H9 (cell line): ENCODE data around the gene ALOX12. TPM values are rescaled to one million over a fixed set of nuclear protein-coding genes. Genes with fewer than 3 reads are reported as not detected.

ENCODE experiments used
- DNase-seq: peaks from one replicate; pipeline ENCODE4 v3.0.0-alpha.2; 2017
- H2AFZ ChIP-seq: one replicate; pipeline ENCODE4 v1.6.1; 2013; ENCODE audit warnings: mild to moderate bottlenecking, low read length, control low read depth, moderate library complexity
- H2AK5ac ChIP-seq: 2 replicates; pipeline ENCODE4 v1.6.1; 2013; ENCODE audit warnings: low read length, control low read depth, mixed read lengths; ENCODE audit not compliant: insufficient read length
- H2BK120ac ChIP-seq: one replicate; pipeline ENCODE4 v1.6.1; 2013; ENCODE audit warnings: low read depth, mild to moderate bottlenecking, low read length, control low read depth, inconsistent platforms; ENCODE audit not compliant: poor library complexity, severe bottlenecking
- H2BK12ac ChIP-seq: 2 replicates; pipeline ENCODE4 v1.6.1; 2013; ENCODE audit warnings: low read length, control low read depth, mixed read lengths, low read depth; ENCODE audit not compliant: insufficient read length
- H2BK15ac ChIP-seq: 2 replicates; pipeline ENCODE4 v1.6.1; 2013; ENCODE audit warnings: low read depth, low read length, control low read depth
- H2BK20ac ChIP-seq: one replicate; pipeline ENCODE4 v1.6.1; 2013; ENCODE audit warnings: low read depth, mild to moderate bottlenecking, low read length, control low read depth, inconsistent platforms; ENCODE audit not compliant: poor library complexity, severe bottlenecking
- H2BK5ac ChIP-seq: 2 replicates; pipeline ENCODE4 v1.6.1; 2013; ENCODE audit warnings: low read length, control low read depth, mixed read lengths; ENCODE audit not compliant: insufficient read length
- H3K14ac ChIP-seq: 2 replicates; pipeline ENCODE4 v1.6.1; 2013; ENCODE audit warnings: low read length, control low read depth; ENCODE audit not compliant: insufficient read depth
- H3K18ac ChIP-seq: 2 replicates; pipeline ENCODE4 v1.6.1; 2013; ENCODE audit warnings: low read depth, mild to moderate bottlenecking, mixed read lengths, low read length, control low read depth; ENCODE audit not compliant: insufficient read length
- H3K23ac ChIP-seq: 2 replicates; pipeline ENCODE4 v1.6.1; 2013; ENCODE audit warnings: low read length, control low read depth, mixed read lengths, low read depth; ENCODE audit not compliant: insufficient read length
- H3K23me2 ChIP-seq: 2 replicates; pipeline ENCODE4 v1.6.1; 2013; ENCODE audit warnings: low read depth, mild to moderate bottlenecking, mixed read lengths, low read length, control low read depth; ENCODE audit not compliant: insufficient read length, poor library complexity, severe bottlenecking
- H3K27ac ChIP-seq: 2 replicates; pipeline ENCODE4 v1.5.1; 2013; ENCODE audit warnings: low read length, control low read depth, mixed read lengths, low read depth; ENCODE audit not compliant: insufficient read length
- H3K27me3 ChIP-seq: 2 replicates; pipeline ENCODE4 v1.6.1; 2013; ENCODE audit warnings: low read length, control low read depth, inconsistent platforms; ENCODE audit not compliant: insufficient read depth
- H3K4ac ChIP-seq: 2 replicates; pipeline ENCODE4 v1.6.1; 2013; ENCODE audit warnings: low read depth, mild to moderate bottlenecking, control low read depth, inconsistent platforms, low read length, moderate library complexity
- H3K4me1 ChIP-seq: 2 replicates; pipeline ENCODE4 v1.6.1; 2013; ENCODE audit warnings: low read length, control low read depth, inconsistent platforms; ENCODE audit not compliant: insufficient read depth
- H3K4me2 ChIP-seq: 2 replicates; pipeline ENCODE4 v1.6.1; 2013; ENCODE audit warnings: low read length, control low read depth, mixed read lengths; ENCODE audit not compliant: insufficient read length, insufficient read depth
- H3K56ac ChIP-seq: 2 replicates; pipeline ENCODE4 v1.6.1; 2013; ENCODE audit warnings: low read depth, mild to moderate bottlenecking, mixed read lengths, low read length, control low read depth; ENCODE audit not compliant: insufficient read length
- H3K79me1 ChIP-seq: 2 replicates; pipeline ENCODE4 v1.6.1; 2013; ENCODE audit warnings: low read depth, mild to moderate bottlenecking, moderate library complexity, low read length, control low read depth, inconsistent platforms; ENCODE audit not compliant: insufficient read depth, poor library complexity, severe bottlenecking
- H3K79me2 ChIP-seq: 2 replicates; pipeline ENCODE4 v1.6.1; 2013; ENCODE audit warnings: low read length, control low read depth, inconsistent platforms; ENCODE audit not compliant: insufficient read depth
- H3K9ac ChIP-seq: 2 replicates; pipeline ENCODE4 v1.6.1; 2013; ENCODE audit warnings: low read length, control low read depth, mixed read lengths; ENCODE audit not compliant: insufficient read length; ENCODE audit errors: extremely low read depth
- H3K9me3 ChIP-seq: one replicate; pipeline ENCODE4 v1.6.1; 2013; ENCODE audit warnings: low read depth, low read length, inconsistent platforms; ENCODE audit not compliant: control insufficient read depth
- H3T11ph ChIP-seq: one replicate; pipeline ENCODE4 v1.6.1; 2013; ENCODE audit warnings: mild to moderate bottlenecking, low read length, control low read depth, inconsistent platforms
- H4K20me1 ChIP-seq: one replicate; pipeline ENCODE4 v1.6.1; 2013; ENCODE audit not compliant: control insufficient read depth, insufficient read length, insufficient read depth
- H4K5ac ChIP-seq: 2 replicates; pipeline ENCODE4 v1.6.1; 2013; ENCODE audit warnings: low read depth, mild to moderate bottlenecking, mixed read lengths, low read length, control low read depth; ENCODE audit not compliant: insufficient read length
- H4K8ac ChIP-seq: replicated peaks from 2 replicates; pipeline ENCODE4 v1.6.1; 2013; ENCODE audit warnings: low read length, control low read depth, mixed read lengths, low read depth; ENCODE audit not compliant: insufficient read length
- H4K91ac ChIP-seq: 2 replicates; pipeline ENCODE4 v1.6.1; 2013; ENCODE audit warnings: low read depth, mild to moderate bottlenecking, moderate library complexity, mixed read lengths, low read length, control low read depth; ENCODE audit not compliant: insufficient read length
- H3K27ac Mint-ChIP-seq, 3 experiments: 2 replicates in 2 of 3; 3 replicates in 1 of 3; pipeline ENCODE4 v1.8.0; 2020 to 2021; ENCODE audit warnings: mixed read lengths in 3 of 3, mild to moderate bottlenecking in 1 of 3, moderate library complexity in 1 of 3
- H3K27me3 Mint-ChIP-seq: 2 replicates; pipeline ENCODE4 v1.8.0; 2021; ENCODE audit warnings: low read depth, mild to moderate bottlenecking, moderate library complexity, mixed read lengths
- H3K36me3 Mint-ChIP-seq, 3 experiments: 2 replicates in 2 of 3; 3 replicates in 1 of 3; pipeline ENCODE4 v1.8.0; 2020 to 2021; ENCODE audit warnings: low read depth in 3 of 3, mixed read lengths in 3 of 3; ENCODE audit not compliant: insufficient read depth in 1 of 3
- H3K4me1 Mint-ChIP-seq, 2 experiments: 2 replicates each; pipeline ENCODE4 v1.8.0; 2020; ENCODE audit warnings: mixed read lengths in 2 of 2
- H3K4me3 Mint-ChIP-seq, 2 experiments: 2 replicates in 1 of 2; 3 replicates in 1 of 2; pipeline ENCODE4 v1.8.0; 2020 to 2021; ENCODE audit warnings: mild to moderate bottlenecking in 2 of 2, mixed read lengths in 2 of 2, moderate library complexity in 1 of 2
- H3K9me3 Mint-ChIP-seq, 2 experiments: 2 replicates in 1 of 2; 3 replicates in 1 of 2; pipeline ENCODE4 v1.8.0; 2020; ENCODE audit warnings: mild to moderate bottlenecking in 2 of 2, mixed read lengths in 2 of 2, moderate library complexity in 1 of 2
- WGBS: extraction: QIAGEN DNeasy Blood & Tissue Kit; methylation state at CpG from one replicate; pipeline ENCODE4 v1.1.7; 2013; ENCODE audit warnings: missing lambda C conversion rate, low lambda C conversion rate, mixed read lengths; ENCODE audit not compliant: insufficient read length; ENCODE audit errors: extremely low coverage; 5-methylcytosine and 5-hydroxymethylcytosine counted together
- total RNA-seq: library from RNA; stranded (reverse); gene quantifications from 2 replicates; pipeline ENCODE4 v1.2.1, GENCODE V29; 2021
- TF ChIP-seq, protein P1 (sequence below): fragments of 200-600 bp; sonication (generic); conservative IDR thresholded peaks from 3 replicates; pipeline ENCODE4 v1.8.0; 2021; ENCODE audit warnings: antibody characterized with exemption, mild to moderate bottlenecking

ALOX12 gene
- total RNA-seq, 1 experiment from 2014 or later: 0.81 TPM

DNA sequence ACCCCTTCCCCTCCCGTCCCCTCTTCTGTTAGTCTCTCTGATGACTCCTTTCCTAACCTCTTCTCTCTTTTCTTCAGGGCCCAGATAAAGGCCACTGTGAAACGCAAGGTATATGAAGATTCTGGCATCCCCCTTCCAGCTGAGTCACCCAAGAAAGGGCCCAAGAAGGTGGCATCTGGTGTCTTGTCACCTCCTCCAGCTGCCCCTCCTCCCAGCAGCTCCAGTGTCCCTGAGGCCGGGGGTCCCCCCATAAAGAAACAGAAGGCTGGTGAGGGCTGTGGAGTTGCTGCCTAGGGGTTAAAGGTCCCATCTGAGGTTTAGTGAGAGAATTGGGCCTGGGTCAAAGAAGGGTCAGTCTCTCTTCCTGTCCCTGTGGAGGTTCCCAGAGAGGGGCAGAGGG lies 20.6 kb downstream of the ALOX12 start:
- no peak overlapping the region for H2AFZ ChIP-seq
- no peak overlapping the region for H3K9ac ChIP-seq
- TF ChIP-seq, protein P1, sequence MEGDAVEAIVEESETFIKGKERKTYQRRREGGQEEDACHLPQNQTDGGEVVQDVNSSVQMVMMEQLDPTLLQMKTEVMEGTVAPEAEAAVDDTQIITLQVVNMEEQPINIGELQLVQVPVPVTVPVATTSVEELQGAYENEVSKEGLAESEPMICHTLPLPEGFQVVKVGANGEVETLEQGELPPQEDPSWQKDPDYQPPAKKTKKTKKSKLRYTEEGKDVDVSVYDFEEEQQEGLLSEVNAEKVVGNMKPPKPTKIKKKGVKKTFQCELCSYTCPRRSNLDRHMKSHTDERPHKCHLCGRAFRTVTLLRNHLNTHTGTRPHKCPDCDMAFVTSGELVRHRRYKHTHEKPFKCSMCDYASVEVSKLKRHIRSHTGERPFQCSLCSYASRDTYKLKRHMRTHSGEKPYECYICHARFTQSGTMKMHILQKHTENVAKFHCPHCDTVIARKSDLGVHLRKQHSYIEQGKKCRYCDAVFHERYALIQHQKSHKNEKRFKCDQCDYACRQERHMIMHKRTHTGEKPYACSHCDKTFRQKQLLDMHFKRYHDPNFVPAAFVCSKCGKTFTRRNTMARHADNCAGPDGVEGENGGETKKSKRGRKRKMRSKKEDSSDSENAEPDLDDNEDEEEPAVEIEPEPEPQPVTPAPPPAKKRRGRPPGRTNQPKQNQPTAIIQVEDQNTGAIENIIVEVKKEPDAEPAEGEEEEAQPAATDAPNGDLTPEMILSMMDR: no peak
- Mint-ChIP-seq H3K27ac (no peak overlapping the region), H3K36me3 (peaks cover 2 to 22% (median 4%) of the 10 kb centered on the region in 3 experiments; a peak in 5 of 7 replicates), H3K27me3 (peaks cover 14% of the 10 kb centered on the region), H3K9me3 (no peaks in the 10 kb centered on the region; a peak in 1 of 5 replicates), H3K4me3 (peak overlapping the region in 1 of 2 experiments; percentile 87; a peak in 1 of 5 replicates), H3K4me1 (peaks cover 28 to 62% of the 10 kb centered on the region in 2 experiments)
- H3K4me1 ChIP-seq: no peaks in the 10 kb centered on the region
- no peak overlapping the region for H3T11ph ChIP-seq
- no peak overlapping the region for H3K4ac ChIP-seq
- no peak overlapping the region for H3K56ac ChIP-seq
- H4K20me1 ChIP-seq: no peaks in the 10 kb centered on the region
- no peak overlapping the region for H2BK120ac ChIP-seq
- no peak overlapping the region for H2BK12ac ChIP-seq
- H3K23ac ChIP-seq: no peak overlapping the region
- no peak overlapping the region for H2BK15ac ChIP-seq
- H3K27me3 ChIP-seq: no peaks in the 10 kb centered on the region; the same call in 1 of the 2 replicates
- no peak overlapping the region for H2BK20ac ChIP-seq
- no peak overlapping the region for H3K4me2 ChIP-seq
- no peak overlapping the region for H2BK5ac ChIP-seq
- peaks cover 2% of the 10 kb centered on the region for H3K79me1 ChIP-seq
- no peak overlapping the region for H2AK5ac ChIP-seq
- DNase-seq: no peak
- H3K9me3 ChIP-seq: no peaks in the 10 kb centered on the region
- no peak overlapping the region for H4K91ac ChIP-seq
- WGBS: no CpG with 5 or more reads among the region's 3 CpGs
- H3K27ac ChIP-seq: no peak overlapping the region
- H4K5ac ChIP-seq: no peak overlapping the region
- H3K14ac ChIP-seq: no peak overlapping the region
- H4K8ac ChIP-seq: no peak overlapping the region
- no peaks in the 10 kb centered on the region; the same call in 1 of the 2 replicates for H3K79me2 ChIP-seq
- H3K23me2 ChIP-seq: peaks cover 13% of the 10 kb centered on the region
- no peak overlapping the region for H3K18ac ChIP-seq
